Neural cell (in vitro differentiated cells): ENCODE measurements around the gene MXRA8. TPM values are rescaled to one million over a fixed set of nuclear protein-coding genes. Genes with fewer than 3 reads are reported as not detected.
A peak's percentile ranks its signal among the peaks of the same experiment; 100 is the strongest.

Source experiments
- H2AFZ ChIP-seq: fragments of 200-600, 300-800 bp; sonication (generic), shearing (Covaris generic); 2 replicates; pipeline ENCODE4 v1.6.0; 2014; ENCODE audit warnings: low read depth, mild to moderate bottlenecking, antibody characterized with exemption, low read length, moderate library complexity
- H3F3A ChIP-seq: fragments of 200-600 bp; shearing (Covaris generic); 2 replicates; pipeline ENCODE4 v1.6.1; 2016; ENCODE audit warnings: mild to moderate bottlenecking, moderate library complexity, mixed read lengths, antibody characterized with exemption, low read length; ENCODE audit not compliant: insufficient read depth, poor library complexity, severe bottlenecking
- H3K27ac ChIP-seq: fragments of 200-600, 300-800 bp; sonication (generic), shearing (Covaris generic); 2 replicates; pipeline ENCODE4 v1.5.1; 2014; ENCODE audit warnings: mild to moderate bottlenecking, low read length, moderate library complexity
- H3K27me3 ChIP-seq: fragments of 300-800, 200-600 bp; sonication (generic), shearing (Covaris generic); 2 replicates; pipeline ENCODE4 v1.6.0; 2014; ENCODE audit warnings: mild to moderate bottlenecking, low read depth, low read length, moderate library complexity; ENCODE audit not compliant: insufficient read depth
- H3K36me3 ChIP-seq: fragments of 300-800, 200-600 bp; sonication (generic), shearing (Covaris generic); 2 replicates; pipeline ENCODE4 v1.5.1; 2014; ENCODE audit warnings: mild to moderate bottlenecking, antibody characterized with exemption, low read length, moderate library complexity; ENCODE audit not compliant: insufficient read depth
- H3K4me2 ChIP-seq: fragments of 300-800, 200-600 bp; sonication (generic), shearing (Covaris generic); 2 replicates; pipeline ENCODE4 v1.6.0; 2014; ENCODE audit warnings: mild to moderate bottlenecking, low read length
- H3K4me3 ChIP-seq: fragments of 300-800, 200-600 bp; sonication (generic), shearing (Covaris generic); 2 replicates; pipeline ENCODE4 v1.5.1; 2014; ENCODE audit warnings: mild to moderate bottlenecking, low read length, moderate library complexity
- H3K79me2 ChIP-seq: fragments of 200-600 bp; shearing (Covaris generic); replicated peaks from 2 replicates; pipeline ENCODE4 v1.6.0; 2014; ENCODE audit warnings: mild to moderate bottlenecking, low read length, moderate library complexity; ENCODE audit not compliant: insufficient read depth
- H3K9ac ChIP-seq: fragments of 300-800, 200-600 bp; sonication (generic), shearing (Covaris generic); 2 replicates; pipeline ENCODE4 v1.6.1; 2016; ENCODE audit warnings: mild to moderate bottlenecking, low read length, mixed read lengths
- H3K9me2 ChIP-seq: fragments of 200-600 bp; shearing (Covaris generic); 2 replicates; pipeline ENCODE4 v1.6.1; 2016; ENCODE audit warnings: mild to moderate bottlenecking, low read length, mixed read lengths; ENCODE audit not compliant: insufficient read depth
- H3K9me3 ChIP-seq: fragments of 200-600, 300-800 bp; sonication (generic), shearing (Covaris generic); 2 replicates; pipeline ENCODE4 v1.6.1; 2016; ENCODE audit warnings: mild to moderate bottlenecking, mixed run types, low read length, moderate library complexity, mixed read lengths
- H4K20me1 ChIP-seq: fragments of 200-600 bp; shearing (Covaris generic); 2 replicates; pipeline ENCODE4 v1.6.1; 2016; ENCODE audit warnings: mild to moderate bottlenecking, mixed run types; ENCODE audit not compliant: insufficient read depth
- CTCF ChIP-seq: fragments of 450-650 bp; IDR thresholded peaks from 2 replicates; pipeline ENCODE4 v1.5.1; 2014; ENCODE audit warnings: antibody characterized with exemption, mild to moderate bottlenecking, moderate library complexity; ENCODE audit not compliant: poor library complexity, severe bottlenecking
- EP300 ChIP-seq: fragments of 450-650 bp; conservative IDR thresholded peaks from 2 replicates; pipeline ENCODE4 v1.6.1; 2014; ENCODE audit warnings: antibody characterized with exemption, mild to moderate bottlenecking, moderate library complexity; ENCODE audit not compliant: poor library complexity, severe bottlenecking
- EZH2 ChIP-seq: fragments of 200-600, 300-800 bp; shearing (Covaris generic), sonication (generic); IDR thresholded peaks from 2 replicates; pipeline ENCODE4 v1.6.1; 2014; ENCODE audit warnings: antibody characterized with exemption, low read length, borderline replicate concordance, mild to moderate bottlenecking; ENCODE audit not compliant: insufficient read depth, poor library complexity, severe bottlenecking
- MXI1 ChIP-seq: fragments of 450-650 bp; conservative IDR thresholded peaks from 2 replicates; pipeline ENCODE4 v1.6.1; 2014; ENCODE audit warnings: antibody characterized with exemption, mild to moderate bottlenecking; ENCODE audit not compliant: poor library complexity, severe bottlenecking
- POLR2AphosphoS5 ChIP-seq: IDR thresholded peaks from 2 replicates; pipeline ENCODE4 v1.6.1; 2012
- RAD21 ChIP-seq: fragments of 450-650 bp; conservative IDR thresholded peaks from 2 replicates; pipeline ENCODE4 v1.6.1; 2014; ENCODE audit warnings: antibody characterized with exemption, mild to moderate bottlenecking, moderate library complexity
- REST ChIP-seq: IDR thresholded peaks from 2 replicates; pipeline ENCODE4 v1.6.1; 2012; ENCODE audit warnings: borderline replicate concordance
- SMC3 ChIP-seq: fragments of 450-650 bp; conservative IDR thresholded peaks from 2 replicates; pipeline ENCODE4 v1.6.1; 2014; ENCODE audit warnings: antibody characterized with exemption, mild to moderate bottlenecking, moderate library complexity; ENCODE audit not compliant: poor library complexity
- TAF1 ChIP-seq: IDR thresholded peaks from 2 replicates; pipeline ENCODE4 v1.6.1; 2012; ENCODE audit warnings: low read depth
- polyA minus RNA-seq: library from RNA; depleted of rRNA, polyadenylated mRNA; stranded (reverse); fragments of >200 nt; gene quantifications from 2 replicates; pipeline ENCODE4 v1.2.3, GENCODE V29; 2014
- polyA plus RNA-seq: library from polyadenylated mRNA; depleted of rRNA; stranded (reverse); fragments of >200 nt; gene quantifications from 2 replicates; pipeline ENCODE4 v1.2.3, GENCODE V29; 2014

Gene MXRA8
- 0.92 and 1.7 TPM in 2 replicates for polyA plus RNA-seq
- polyA minus RNA-seq: not detected in 2 replicates

GRCh38 chr1:1358433-1359271 is at the start of gene MXRA8:
MXRA8 (minus strand) TSS chr1:1358555; CDS start chr1:1358504, 51 bp downstream.
- no peaks in the 10 kb centered on the region for H3K9me2 ChIP-seq
- no peaks in the 10 kb centered on the region for H4K20me1 ChIP-seq
- no peaks in the 10 kb centered on the region for H3F3A ChIP-seq
- no peak within 1 kb of the TSS for H3K27ac ChIP-seq
- H3K9me3 ChIP-seq: no peaks in the 10 kb centered on the region
- peaks cover 17% of the 10 kb centered on the region for H3K27me3 ChIP-seq
- no peak within 1 kb of the TSS for H3K9ac ChIP-seq
- no peak within 1 kb of the TSS for H3K4me3 ChIP-seq
- H2AFZ ChIP-seq: no peak within 1 kb of the TSS
- no peak for TF ChIP-seq TAF1
- no peak for TF ChIP-seq CTCF
- TF ChIP-seq RAD21: no peak
- no peak for TF ChIP-seq SMC3
- no peak for TF ChIP-seq POLR2AphosphoS5
- no peak for TF ChIP-seq MXI1
- TF ChIP-seq REST: no peak
- TF ChIP-seq EZH2: no peak
- TF ChIP-seq EP300: no peak
- no peaks in the 10 kb centered on the region for H3K79me2 ChIP-seq
- no peaks in the 10 kb centered on the region for H3K36me3 ChIP-seq
- no peak within 1 kb of the TSS for H3K4me2 ChIP-seq

DNA sequence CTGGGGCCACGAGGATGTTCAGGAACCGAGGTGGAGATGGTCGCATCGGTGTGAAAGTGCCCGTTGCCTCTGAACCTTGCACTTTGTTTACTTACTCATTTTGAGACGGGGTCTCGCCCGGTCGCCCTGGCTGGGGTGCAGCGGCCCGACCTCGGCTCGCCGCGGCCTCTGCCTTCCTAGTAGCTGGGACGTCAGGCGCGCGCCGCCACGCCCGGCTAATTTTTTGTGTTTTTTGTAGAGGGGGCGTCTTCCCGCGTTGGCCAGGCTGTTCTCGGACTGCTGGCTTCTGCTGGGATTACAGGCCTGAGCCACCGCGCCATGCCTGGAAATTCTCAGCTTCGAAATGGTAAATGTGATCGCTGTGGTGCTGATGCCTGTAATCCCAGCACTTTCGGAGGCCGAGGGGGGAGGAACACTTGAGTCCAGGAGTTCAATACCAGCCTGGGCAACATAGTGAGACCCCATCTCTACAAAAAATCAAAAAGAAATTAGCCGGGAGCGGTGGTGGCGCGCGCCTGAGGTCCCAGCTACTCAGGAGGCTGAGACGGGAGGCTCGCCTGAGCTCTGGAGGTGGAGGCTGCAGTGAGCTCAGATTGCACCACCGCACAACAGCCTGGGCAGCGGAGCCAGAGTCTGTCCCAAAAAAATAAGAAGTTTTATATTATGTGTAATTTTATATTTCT is 49.4 kb upstream of the MXRA8 start:
- Histone ChIP-seq H3K4me3 (peak overlapping the region; percentile 97), H3F3A (no peaks in the 10 kb centered on the region), H3K36me3 (no peaks in the 10 kb centered on the region), H3K9ac (peak overlapping the region; percentile 86), H3K27ac (peak overlapping the region; percentile 85), H3K9me3 (no peaks in the 10 kb centered on the region), H4K20me1 (no peaks in the 10 kb centered on the region), H3K79me2 (peaks cover 24% of the 10 kb centered on the region), H3K9me2 (no peaks in the 10 kb centered on the region), H3K4me2 (peak overlapping the region; percentile 69), H2AFZ (no peak overlapping the region), H3K27me3 (no peaks in the 10 kb centered on the region)
- TF ChIP-seq SMC3 (no peak), REST (no peak), MXI1 (no peak)
